Testis (tissue), 2 donors: ENCODE data around the gene TSEN54.

Source experiments
- CTCF ChIP-seq, 3 experiments: fragments of 450-650 bp in 2 of 3; fragments of 200-600 bp in 1 of 3; sonication (generic) in 1 of 3; IDR thresholded peaks; one replicate each; pipeline ENCODE4 v1.5.1; 2016 to 2019; ENCODE audit warnings: antibody characterized with exemption in 3 of 3, mild to moderate bottlenecking in 2 of 3, moderate library complexity in 1 of 3
- POLR2A ChIP-seq: fragments of 450-650 bp; IDR thresholded peaks from one replicate; pipeline ENCODE4 v1.6.1; 2017; ENCODE audit warnings: antibody characterized with exemption, mild to moderate bottlenecking, moderate library complexity

- no peak for TF ChIP-seq CTCF (IDR thresholded peaks at IDR 0.05)
- TF ChIP-seq POLR2A: no peak
Measured at GRCh38 chr17:75473246-75473645, 43.1 kb upstream of the TSEN54 start.
